ENCODE measurements around the gene HIVEP3.

DNA sequence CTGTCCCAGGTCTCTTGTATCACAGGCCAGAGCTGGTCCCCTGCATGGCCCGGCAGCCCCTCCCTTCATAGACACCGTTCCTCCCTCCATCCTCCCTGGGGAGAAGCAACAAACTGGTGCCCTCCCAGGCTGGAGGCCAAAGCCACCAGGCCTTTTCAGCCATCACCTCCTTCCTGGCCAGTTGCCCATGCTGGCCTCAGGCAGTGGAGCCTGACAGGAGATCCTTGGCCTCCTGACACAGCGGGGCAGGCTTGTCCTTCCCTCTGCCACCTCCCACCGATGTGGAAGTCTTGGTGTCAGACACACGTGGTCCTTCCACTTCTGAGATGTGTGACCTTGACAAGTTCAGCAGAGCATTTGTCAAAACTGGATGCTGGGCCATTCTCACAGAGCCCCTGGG lies 206.0 kb downstream of the HIVEP3 start:
- no peak for TF ChIP-seq POLR2A (IDR thresholded peaks at IDR 0.05)
- TF ChIP-seq, protein P1, sequence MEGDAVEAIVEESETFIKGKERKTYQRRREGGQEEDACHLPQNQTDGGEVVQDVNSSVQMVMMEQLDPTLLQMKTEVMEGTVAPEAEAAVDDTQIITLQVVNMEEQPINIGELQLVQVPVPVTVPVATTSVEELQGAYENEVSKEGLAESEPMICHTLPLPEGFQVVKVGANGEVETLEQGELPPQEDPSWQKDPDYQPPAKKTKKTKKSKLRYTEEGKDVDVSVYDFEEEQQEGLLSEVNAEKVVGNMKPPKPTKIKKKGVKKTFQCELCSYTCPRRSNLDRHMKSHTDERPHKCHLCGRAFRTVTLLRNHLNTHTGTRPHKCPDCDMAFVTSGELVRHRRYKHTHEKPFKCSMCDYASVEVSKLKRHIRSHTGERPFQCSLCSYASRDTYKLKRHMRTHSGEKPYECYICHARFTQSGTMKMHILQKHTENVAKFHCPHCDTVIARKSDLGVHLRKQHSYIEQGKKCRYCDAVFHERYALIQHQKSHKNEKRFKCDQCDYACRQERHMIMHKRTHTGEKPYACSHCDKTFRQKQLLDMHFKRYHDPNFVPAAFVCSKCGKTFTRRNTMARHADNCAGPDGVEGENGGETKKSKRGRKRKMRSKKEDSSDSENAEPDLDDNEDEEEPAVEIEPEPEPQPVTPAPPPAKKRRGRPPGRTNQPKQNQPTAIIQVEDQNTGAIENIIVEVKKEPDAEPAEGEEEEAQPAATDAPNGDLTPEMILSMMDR (IDR thresholded peaks at IDR 0.05), result no peak
- TF ChIP-seq EP300 (IDR thresholded peaks at IDR 0.05), result no peak

All from tibial nerve (tissue), 4 donors.